ENCODE data around the gene NT5M. TPM values are rescaled to one million over a fixed set of nuclear protein-coding genes. Genes with fewer than 3 reads are reported as not detected.

The NT5M gene
- total RNA-seq, 1 experiment from 2014 or later, result 10.8 TPM

DNA sequence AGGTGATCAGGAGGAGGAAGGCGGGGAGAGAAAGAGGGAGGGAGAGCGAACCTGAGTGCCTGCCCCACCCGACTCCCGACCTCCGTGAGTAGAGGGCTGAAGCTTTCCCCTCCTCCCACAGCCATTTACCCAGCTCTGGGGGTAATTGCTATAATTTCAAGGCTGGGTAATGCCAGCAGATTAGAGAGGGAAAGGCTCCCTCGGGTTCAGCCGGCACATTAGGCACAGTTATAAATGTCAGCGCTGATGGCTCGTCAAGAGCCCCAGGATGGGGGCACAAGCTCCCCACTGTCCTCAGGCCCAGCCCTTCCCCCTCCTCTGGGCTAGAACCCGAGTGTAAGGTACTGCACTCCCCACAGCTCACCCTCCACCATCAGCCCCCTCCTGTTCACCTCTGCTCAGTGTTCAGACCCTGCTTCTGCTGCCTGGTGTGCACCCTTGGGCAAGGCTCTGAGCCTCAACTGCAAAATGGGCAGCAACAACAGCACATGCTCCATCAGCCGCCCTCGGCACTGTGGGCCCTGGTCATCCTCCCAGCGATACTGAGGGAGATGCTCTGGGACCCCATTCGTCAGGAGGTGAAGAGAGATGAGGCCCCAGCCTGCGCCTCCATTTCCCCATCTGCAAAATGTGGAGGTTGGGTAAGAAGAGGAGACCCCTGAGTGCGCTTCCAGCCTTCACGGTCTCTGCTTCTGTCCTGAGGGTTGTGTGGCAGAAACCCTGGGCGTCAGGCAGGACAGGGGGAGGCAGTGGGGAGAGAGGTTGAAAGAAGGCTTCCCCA, 77.2 kb downstream of the NT5M start:
- no peaks in the 10 kb centered on the region for H3K36me3 Mint-ChIP-seq
- H3K27ac Mint-ChIP-seq, result no peak overlapping the region
- ATAC-seq (no peak), DNase-seq (ENCODE audit: low spot score) (no peak)
- TF ChIP-seq ZSCAN18 (CRISPR knock-in tag; IDR thresholded peaks at IDR 0.05), result no peak
- TF ChIP-seq, protein P1, sequence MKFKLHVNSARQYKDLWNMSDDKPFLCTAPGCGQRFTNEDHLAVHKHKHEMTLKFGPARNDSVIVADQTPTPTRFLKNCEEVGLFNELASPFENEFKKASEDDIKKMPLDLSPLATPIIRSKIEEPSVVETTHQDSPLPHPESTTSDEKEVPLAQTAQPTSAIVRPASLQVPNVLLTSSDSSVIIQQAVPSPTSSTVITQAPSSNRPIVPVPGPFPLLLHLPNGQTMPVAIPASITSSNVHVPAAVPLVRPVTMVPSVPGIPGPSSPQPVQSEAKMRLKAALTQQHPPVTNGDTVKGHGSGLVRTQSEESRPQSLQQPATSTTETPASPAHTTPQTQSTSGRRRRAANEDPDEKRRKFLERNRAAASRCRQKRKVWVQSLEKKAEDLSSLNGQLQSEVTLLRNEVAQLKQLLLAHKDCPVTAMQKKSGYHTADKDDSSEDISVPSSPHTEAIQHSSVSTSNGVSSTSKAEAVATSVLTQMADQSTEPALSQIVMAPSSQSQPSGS (CRISPR knock-in tag; IDR thresholded peaks at IDR 0.05; ENCODE audit: borderline replicate concordance, low read depth), result no peak
- TF ChIP-seq ZNF423 (CRISPR knock-in tag; IDR thresholded peaks at IDR 0.05), result no peak
- TF ChIP-seq ETV6 (CRISPR knock-in tag; IDR thresholded peaks at IDR 0.05), result no peak
- TF ChIP-seq PRRX2 (CRISPR knock-in tag; IDR thresholded peaks at IDR 0.05), result no peak
- TF ChIP-seq ZNF121 (CRISPR knock-in tag; IDR thresholded peaks at IDR 0.05), result no peak
- TF ChIP-seq CBFB (CRISPR knock-in tag; IDR thresholded peaks at IDR 0.05; ENCODE audit: low read depth), result no peak
- no peak for TF ChIP-seq NFE2L1 (CRISPR knock-in tag; IDR thresholded peaks at IDR 0.05)
- TF ChIP-seq HMGA2 (CRISPR knock-in tag; IDR thresholded peaks at IDR 0.05), result no peak
- POLR2A ChIA-PET, result no interaction called here
- H3K4me1 Mint-ChIP-seq, result peaks cover 6% of the 10 kb centered on the region; the same call in 1 of the 2 replicates
- CTCF ChIA-PET, result no interaction called here
- H3K9me3 Mint-ChIP-seq, result no peaks in the 10 kb centered on the region
- no peaks in the 10 kb centered on the region for H3K27me3 Mint-ChIP-seq (ENCODE audit: low read depth)
- no peak overlapping the region for H3K4me3 Mint-ChIP-seq

DNA sequence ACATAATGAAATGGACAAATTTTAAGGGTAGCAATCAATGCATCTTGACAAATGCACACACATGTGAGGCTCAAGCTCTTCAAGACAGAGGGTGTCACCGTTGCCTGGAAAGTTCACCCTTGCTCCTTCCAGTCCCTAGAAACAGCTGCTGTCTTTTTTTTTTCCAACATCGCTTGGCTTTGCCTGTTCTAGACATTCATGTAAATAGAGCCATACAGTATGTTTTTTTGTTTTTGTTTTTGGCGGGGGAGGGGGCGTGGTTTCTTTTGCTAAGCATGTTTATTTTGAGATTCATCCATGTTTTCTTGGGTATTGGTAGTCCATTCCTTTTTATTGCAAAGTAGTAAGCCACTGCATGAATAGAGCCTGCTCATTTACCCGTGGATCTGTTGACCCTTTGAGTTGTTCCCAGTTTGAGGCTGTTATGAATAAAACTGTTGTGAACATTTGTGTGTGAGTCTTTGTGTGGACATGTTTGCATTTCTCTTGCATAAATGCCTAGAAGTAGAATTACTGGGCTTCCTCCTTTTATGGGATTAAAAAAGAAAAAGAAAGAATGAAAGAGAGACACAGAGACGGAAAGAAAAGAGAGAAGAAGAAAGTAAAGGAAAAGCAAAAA, 78.4 kb downstream of the NT5M start:
- ChIA-PET CTCF (interaction anchor here (1.5 kb wide), 1 partner anchor 115 kb away, joined by 4 read pairs; no protein-coding TSS in a partner anchor), POLR2A (no interaction called here)
- no peaks in the 10 kb centered on the region for H3K27me3 Mint-ChIP-seq (ENCODE audit: low read depth)
- no peak for ATAC-seq
- H3K4me3 Mint-ChIP-seq, result no peak overlapping the region
- peaks cover 6% of the 10 kb centered on the region; the same call in 1 of the 2 replicates for H3K4me1 Mint-ChIP-seq
- DNase-seq (ENCODE audit: low spot score), result no peak
- TF ChIP-seq NFATC4 (CRISPR knock-in tag; IDR thresholded peaks at IDR 0.05) (no peak), RELA (CRISPR knock-in tag; IDR thresholded peaks at IDR 0.05; ENCODE audit: borderline replicate concordance) (no peak), TEAD1 (CRISPR knock-in tag; IDR thresholded peaks at IDR 0.05) (no peak), JUN (CRISPR knock-in tag; IDR thresholded peaks at IDR 0.05) (no peak), RORB (CRISPR knock-in tag; IDR thresholded peaks at IDR 0.05) (no peak), TCF7 (CRISPR knock-in tag; IDR thresholded peaks at IDR 0.05; ENCODE audit: low read depth) (no peak), USF2 (CRISPR knock-in tag; IDR thresholded peaks at IDR 0.05) (no peak)
- no peaks in the 10 kb centered on the region for H3K9me3 Mint-ChIP-seq
- H3K27ac Mint-ChIP-seq, result no peak overlapping the region
- H3K36me3 Mint-ChIP-seq, result no peaks in the 10 kb centered on the region

GRCh38 chr17:17382065-17382459, 78.9 kb downstream of the NT5M start:
- no peaks in the 10 kb centered on the region for H3K9me3 Mint-ChIP-seq
- POLR2A ChIA-PET, result no interaction called here
- ATAC-seq (no peak), DNase-seq (ENCODE audit: low spot score) (no peak)
- H3K4me1 Mint-ChIP-seq, result peaks cover 6% of the 10 kb centered on the region; the same call in 1 of the 2 replicates
- no peak overlapping the region for H3K27ac Mint-ChIP-seq
- no peak overlapping the region for H3K4me3 Mint-ChIP-seq
- CTCF ChIA-PET, result interaction anchor here (1.5 kb wide), 1 partner anchor 115 kb away, joined by 4 read pairs; no protein-coding TSS in a partner anchor
- no peaks in the 10 kb centered on the region for H3K27me3 Mint-ChIP-seq (ENCODE audit: low read depth)
- H3K36me3 Mint-ChIP-seq, result no peaks in the 10 kb centered on the region
- TF ChIP-seq PRRX2 (CRISPR knock-in tag; IDR thresholded peaks at IDR 0.05) (no peak), ZNF416 (CRISPR knock-in tag; IDR thresholded peaks at IDR 0.05) (no peak), ESRRA (CRISPR knock-in tag; IDR thresholded peaks at IDR 0.05; ENCODE audit: borderline replicate concordance) (no peak), NR1H2 (CRISPR knock-in tag; IDR thresholded peaks at IDR 0.05) (no peak), TEAD1 (CRISPR knock-in tag; IDR thresholded peaks at IDR 0.05) (no peak), E2F4 (CRISPR knock-in tag; IDR thresholded peaks at IDR 0.05; ENCODE audit: borderline replicate concordance, low read depth) (no peak), TCF7 (CRISPR knock-in tag; IDR thresholded peaks at IDR 0.05; ENCODE audit: low read depth) (no peak), CBFB (CRISPR knock-in tag; IDR thresholded peaks at IDR 0.05; ENCODE audit: low read depth) (no peak), ZBTB21 (CRISPR knock-in tag; IDR thresholded peaks at IDR 0.05; ENCODE audit: borderline replicate concordance) (no peak)
- TF ChIP-seq, protein P2, sequence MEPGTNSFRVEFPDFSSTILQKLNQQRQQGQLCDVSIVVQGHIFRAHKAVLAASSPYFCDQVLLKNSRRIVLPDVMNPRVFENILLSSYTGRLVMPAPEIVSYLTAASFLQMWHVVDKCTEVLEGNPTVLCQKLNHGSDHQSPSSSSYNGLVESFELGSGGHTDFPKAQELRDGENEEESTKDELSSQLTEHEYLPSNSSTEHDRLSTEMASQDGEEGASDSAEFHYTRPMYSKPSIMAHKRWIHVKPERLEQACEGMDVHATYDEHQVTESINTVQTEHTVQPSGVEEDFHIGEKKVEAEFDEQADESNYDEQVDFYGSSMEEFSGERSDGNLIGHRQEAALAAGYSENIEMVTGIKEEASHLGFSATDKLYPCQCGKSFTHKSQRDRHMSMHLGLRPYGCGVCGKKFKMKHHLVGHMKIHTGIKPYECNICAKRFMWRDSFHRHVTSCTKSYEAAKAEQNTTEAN (CRISPR knock-in tag; IDR thresholded peaks at IDR 0.05), result no peak
